ENCODE data around the gene VTI1A. TPM values are rescaled to one million over a fixed set of nuclear protein-coding genes. Genes with fewer than 3 reads are reported as not detected.

The VTI1A gene
- total and polyA plus RNA-seq, 9 of the 15 experiments (the other 6 are each of a cell fraction or from before 2014, with no cell fraction given) = 9.3 to 21.4 (median 16.0) TPM

DNA sequence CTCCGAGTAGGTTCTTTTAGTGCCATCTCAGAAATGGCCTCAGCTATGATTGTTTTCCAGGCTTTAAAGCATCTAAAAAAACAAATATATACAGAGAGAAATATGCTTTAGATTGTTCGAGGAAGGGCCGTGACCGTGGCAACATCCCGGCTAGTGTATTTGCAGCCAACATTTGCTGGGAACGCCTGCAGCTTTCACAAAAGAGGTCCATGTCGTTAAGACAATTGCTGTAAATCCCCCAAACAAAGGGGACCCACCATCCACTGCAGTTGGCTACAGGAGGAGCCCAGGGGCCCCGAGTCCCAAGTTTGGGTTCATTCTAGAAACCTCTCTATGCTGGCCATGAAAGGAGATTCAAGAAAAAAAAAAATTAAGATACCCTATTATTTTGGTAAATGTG lies 350.2 kb downstream of the VTI1A start (continued):
- no peak for TF ChIP-seq ZNF408 (CRISPR knock-in tag; IDR thresholded peaks at IDR 0.05; ENCODE audit: low read depth)

DNA sequence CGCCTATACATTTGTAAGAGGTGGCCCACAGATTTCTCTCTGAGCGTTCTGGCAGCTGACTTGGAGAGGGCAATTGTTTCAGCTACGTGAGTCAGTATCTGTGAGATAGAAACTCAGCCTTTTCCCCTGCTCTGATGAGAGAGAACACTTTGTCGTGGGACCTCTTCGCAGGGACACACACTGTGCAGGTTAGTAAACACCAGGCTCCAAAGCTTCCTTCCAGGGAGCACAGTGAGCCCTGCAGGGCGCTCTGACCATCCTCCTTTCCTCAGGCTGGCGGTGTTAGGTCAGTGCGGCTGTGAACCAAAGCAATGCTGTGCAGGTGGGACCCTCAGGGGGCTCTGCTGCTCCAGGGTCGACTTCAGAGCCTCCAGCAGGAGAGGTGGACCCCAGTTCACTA lies 350.8 kb downstream of the VTI1A start:
- Histone ChIP-seq H3K27me3 (ENCODE audit: control insufficient read depth in 2 of 2, insufficient read depth in 2 of 2, low read length in 2 of 2) (no peaks in the 10 kb centered on the region), H3K27ac (ENCODE audit: extremely low read depth, low read depth, low read length) (no peak overlapping the region), H2AFZ (ENCODE audit: low read depth, low read length) (no peak overlapping the region), H3K79me2 (ENCODE audit: control insufficient read depth, insufficient read depth, low read length) (no peaks in the 10 kb centered on the region), H3K4me3 (no peak overlapping the region), H3K36me3 (ENCODE audit: control insufficient read depth, insufficient read depth, low read length) (no peaks in the 10 kb centered on the region; the same call in 2 of the 3 replicates), H3K9me1 (ENCODE audit: control insufficient read depth, insufficient read depth, low read length) (no peaks in the 10 kb centered on the region), H3K4me1 (replicated peaks in 1 of 2; ENCODE audit: control insufficient read depth in 2 of 2, insufficient read depth in 2 of 2, low read length in 2 of 2) (no peaks in the 10 kb centered on the region), H3K9ac (ENCODE audit: insufficient read depth in 1 of 2, low read depth in 2 of 2, low read length in 2 of 2) (no peak overlapping the region), H4K20me1 (replicated peaks; ENCODE audit: control insufficient read depth, insufficient read depth, low read length) (no peaks in the 10 kb centered on the region; the same call in 1 of the 2 replicates), H3K4me2 (ENCODE audit: insufficient read depth, low read length) (no peak overlapping the region), H3K9me3 (replicated peaks; ENCODE audit: control insufficient read depth, insufficient read depth, low read depth, low read length) (no peaks in the 10 kb centered on the region)
- no TSS peak for BruUV-seq (replicated peaks)
- POLR2A ChIA-PET = no interaction called here
- WGBS (ENCODE audit: insufficient coverage, low coverage, missing lambda C conversion rate) = 68% methylated on average over 8 of the region's 9 CpGs
- intact Hi-C loops (cut with micrococcal nuclease) (no loop called here), in situ Hi-C loops (cut with MboI) (no loop called here)
- CTCF ChIA-PET (ENCODE audit: low intra/inter-chr PET ratio) = no interaction called here
- TF ChIP-seq, protein P1, sequence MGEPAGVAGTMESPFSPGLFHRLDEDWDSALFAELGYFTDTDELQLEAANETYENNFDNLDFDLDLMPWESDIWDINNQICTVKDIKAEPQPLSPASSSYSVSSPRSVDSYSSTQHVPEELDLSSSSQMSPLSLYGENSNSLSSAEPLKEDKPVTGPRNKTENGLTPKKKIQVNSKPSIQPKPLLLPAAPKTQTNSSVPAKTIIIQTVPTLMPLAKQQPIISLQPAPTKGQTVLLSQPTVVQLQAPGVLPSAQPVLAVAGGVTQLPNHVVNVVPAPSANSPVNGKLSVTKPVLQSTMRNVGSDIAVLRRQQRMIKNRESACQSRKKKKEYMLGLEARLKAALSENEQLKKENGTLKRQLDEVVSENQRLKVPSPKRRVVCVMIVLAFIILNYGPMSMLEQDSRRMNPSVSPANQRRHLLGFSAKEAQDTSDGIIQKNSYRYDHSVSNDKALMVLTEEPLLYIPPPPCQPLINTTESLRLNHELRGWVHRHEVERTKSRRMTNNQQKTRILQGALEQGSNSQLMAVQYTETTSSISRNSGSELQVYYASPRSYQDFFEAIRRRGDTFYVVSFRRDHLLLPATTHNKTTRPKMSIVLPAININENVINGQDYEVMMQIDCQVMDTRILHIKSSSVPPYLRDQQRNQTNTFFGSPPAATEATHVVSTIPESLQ (CRISPR knock-in tag; IDR thresholded peaks at IDR 0.05) = no peak
- TF ChIP-seq, protein P2, sequence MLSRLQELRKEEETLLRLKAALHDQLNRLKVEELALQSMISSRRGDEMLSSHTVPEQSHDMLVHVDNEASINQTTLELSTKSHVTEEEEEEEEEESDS (CRISPR knock-in tag; IDR thresholded peaks at IDR 0.05) = no peak
- no peak for TF ChIP-seq KAT8 (IDR thresholded peaks at IDR 0.05; ENCODE audit: low read depth)
- no peak for TF ChIP-seq FOXK2 (conservative IDR thresholded peaks at IDR 0.05 in 1 of 2, IDR thresholded peaks at IDR 0.05 in 1 of 2; ENCODE audit: low read depth in 2 of 2)
- TF ChIP-seq, protein P3, sequence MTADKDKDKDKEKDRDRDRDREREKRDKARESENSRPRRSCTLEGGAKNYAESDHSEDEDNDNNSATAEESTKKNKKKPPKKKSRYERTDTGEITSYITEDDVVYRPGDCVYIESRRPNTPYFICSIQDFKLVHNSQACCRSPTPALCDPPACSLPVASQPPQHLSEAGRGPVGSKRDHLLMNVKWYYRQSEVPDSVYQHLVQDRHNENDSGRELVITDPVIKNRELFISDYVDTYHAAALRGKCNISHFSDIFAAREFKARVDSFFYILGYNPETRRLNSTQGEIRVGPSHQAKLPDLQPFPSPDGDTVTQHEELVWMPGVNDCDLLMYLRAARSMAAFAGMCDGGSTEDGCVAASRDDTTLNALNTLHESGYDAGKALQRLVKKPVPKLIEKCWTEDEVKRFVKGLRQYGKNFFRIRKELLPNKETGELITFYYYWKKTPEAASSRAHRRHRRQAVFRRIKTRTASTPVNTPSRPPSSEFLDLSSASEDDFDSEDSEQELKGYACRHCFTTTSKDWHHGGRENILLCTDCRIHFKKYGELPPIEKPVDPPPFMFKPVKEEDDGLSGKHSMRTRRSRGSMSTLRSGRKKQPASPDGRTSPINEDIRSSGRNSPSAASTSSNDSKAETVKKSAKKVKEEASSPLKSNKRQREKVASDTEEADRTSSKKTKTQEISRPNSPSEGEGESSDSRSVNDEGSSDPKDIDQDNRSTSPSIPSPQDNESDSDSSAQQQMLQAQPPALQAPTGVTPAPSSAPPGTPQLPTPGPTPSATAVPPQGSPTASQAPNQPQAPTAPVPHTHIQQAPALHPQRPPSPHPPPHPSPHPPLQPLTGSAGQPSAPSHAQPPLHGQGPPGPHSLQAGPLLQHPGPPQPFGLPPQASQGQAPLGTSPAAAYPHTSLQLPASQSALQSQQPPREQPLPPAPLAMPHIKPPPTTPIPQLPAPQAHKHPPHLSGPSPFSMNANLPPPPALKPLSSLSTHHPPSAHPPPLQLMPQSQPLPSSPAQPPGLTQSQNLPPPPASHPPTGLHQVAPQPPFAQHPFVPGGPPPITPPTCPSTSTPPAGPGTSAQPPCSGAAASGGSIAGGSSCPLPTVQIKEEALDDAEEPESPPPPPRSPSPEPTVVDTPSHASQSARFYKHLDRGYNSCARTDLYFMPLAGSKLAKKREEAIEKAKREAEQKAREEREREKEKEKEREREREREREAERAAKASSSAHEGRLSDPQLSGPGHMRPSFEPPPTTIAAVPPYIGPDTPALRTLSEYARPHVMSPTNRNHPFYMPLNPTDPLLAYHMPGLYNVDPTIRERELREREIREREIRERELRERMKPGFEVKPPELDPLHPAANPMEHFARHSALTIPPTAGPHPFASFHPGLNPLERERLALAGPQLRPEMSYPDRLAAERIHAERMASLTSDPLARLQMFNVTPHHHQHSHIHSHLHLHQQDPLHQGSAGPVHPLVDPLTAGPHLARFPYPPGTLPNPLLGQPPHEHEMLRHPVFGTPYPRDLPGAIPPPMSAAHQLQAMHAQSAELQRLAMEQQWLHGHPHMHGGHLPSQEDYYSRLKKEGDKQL (CRISPR knock-in tag; IDR thresholded peaks at IDR 0.05; ENCODE audit: borderline replicate concordance) = no peak
- ATAC-seq (no peak), DNase-seq (ENCODE audit: extremely low read depth in 1 of 4, low spot score in 3 of 4) (no peak), FAIRE-seq (no peak)

All from K562 (cell line).